K562 (cell line): ENCODE measurements around the gene ATP5F1D. TPM values are rescaled to one million over a fixed set of nuclear protein-coding genes. Genes with fewer than 3 reads are reported as not detected.

Experiments
- CCAR2 ChIP-seq: fragments of 200-400 bp; formaldehyde crosslinking; IDR thresholded peaks from 2 replicates; pipeline ENCODE4 v1.6.1; 2017; ENCODE audit warnings: mild to moderate bottlenecking, low read depth, low read length
- CHD2 ChIP-seq: IDR thresholded peaks from 2 replicates; pipeline ENCODE4 v1.6.1; 2011; ENCODE audit warnings: low read depth, low read length
- GTF2E2 ChIP-seq: fragments of 200-800 bp; sonication (Bioruptor generic); IDR thresholded peaks from 2 replicates; pipeline ENCODE4 v1.6.1; 2016; ENCODE audit warnings: missing genetic modification characterization, missing compliant biosample characterization
- KAT7 ChIP-seq: sonication (generic); formaldehyde crosslinking; IDR thresholded peaks from 2 replicates; pipeline ENCODE4 v1.8.0; 2022; ENCODE audit warnings: missing genetic modification reagents, mild to moderate bottlenecking, borderline replicate concordance
- NR4A1 ChIP-seq, 2 experiments: fragments of 250-450 bp in 1 of 2; fragments of 450-650 bp in 1 of 2; sonication (Bioruptor Pico) in 1 of 2; IDR thresholded peaks; 2 replicates each; pipeline versions ENCODE4 v1.4.0 to v1.6.1; 2016 to 2020; ENCODE audit warnings: mild to moderate bottlenecking in 2 of 2, missing compliant biosample characterization in 1 of 2, missing genetic modification characterization in 1 of 2, moderate library complexity in 1 of 2
- PCBP1 ChIP-seq: fragments of 200-400 bp; formaldehyde crosslinking; IDR thresholded peaks from 2 replicates; pipeline ENCODE4 v1.6.1; 2018; ENCODE audit warnings: mild to moderate bottlenecking, low read depth, low read length; ENCODE audit not compliant: poor library complexity, severe bottlenecking
- REST ChIP-seq, 2 experiments: fragments of 450-650 bp; formaldehyde crosslinking in 1 of 2; IDR thresholded peaks; 2 replicates each; pipeline versions ENCODE4 v1.4.0 to v1.6.1; 2014 to 2020; ENCODE audit warnings: mild to moderate bottlenecking in 2 of 2, borderline replicate concordance in 1 of 2, low read depth in 1 of 2
- SNRNP70 ChIP-seq: fragments of 200-400 bp; formaldehyde crosslinking; optimal IDR thresholded peaks from 2 replicates; pipeline ENCODE3; 2017; ENCODE audit warnings: low read depth, low read length
- TAF1 ChIP-seq: IDR thresholded peaks from 2 replicates; pipeline ENCODE4 v1.6.1; 2011; ENCODE audit warnings: mild to moderate bottlenecking, low read length, moderate library complexity; ENCODE audit not compliant: insufficient read depth, control insufficient read depth, severe bottlenecking; ENCODE audit errors: extremely low read depth
- TGIF2 ChIP-seq: sonication (generic); formaldehyde crosslinking; IDR thresholded peaks from 2 replicates; pipeline ENCODE4 v1.8.1; 2022; ENCODE audit warnings: mild to moderate bottlenecking, missing genetic modification reagents, moderate library complexity
- ZNF23 ChIP-seq: fragments of 250-450 bp; sonication (Bioruptor Pico); IDR thresholded peaks from 2 replicates; pipeline ENCODE4 v1.4.0; 2020; ENCODE audit warnings: mild to moderate bottlenecking
- ZNF384 ChIP-seq: IDR thresholded peaks from 2 replicates; pipeline ENCODE4 v1.6.1; 2012; ENCODE audit warnings: low read depth, low read length, improper control_type of control experiment
- ZNF395 ChIP-seq: fragments of 200-800 bp; sonication (Bioruptor generic); IDR thresholded peaks from 2 replicates; pipeline ENCODE4 v1.6.1; 2017; ENCODE audit warnings: missing genetic modification characterization, missing compliant biosample characterization
- ZNF740 ChIP-seq, 3 experiments: fragments of 200-800 bp in 1 of 3; sonication (Bioruptor generic) in 1 of 3; sonication (generic) in 1 of 3; formaldehyde crosslinking in 1 of 3; IDR thresholded peaks; 2 replicates each; pipeline versions ENCODE4 v1.6.1 to v1.8.0; 2016 to 2022; ENCODE audit warnings: mild to moderate bottlenecking in 2 of 3, missing compliant biosample characterization in 2 of 3, missing genetic modification characterization in 2 of 3, missing genetic modification reagents in 1 of 3
- ZNF780A ChIP-seq: fragments of 250-450 bp; sonication (Bioruptor Pico); IDR thresholded peaks from 2 replicates; pipeline ENCODE4 v1.5.0; 2021; ENCODE audit warnings: mild to moderate bottlenecking
- polyA plus RNA-seq, 8 experiments: library from polyadenylated mRNA; depleted of rRNA in 4 of 8; stranded (reverse) in 5 of 8; unstranded in 3 of 8; fragments of >200 nt; fragmentation: Nextera tagmentation in 2 of 8; fragmentation: Illumina TruSeq in 1 of 8; extraction: Ambion mirVana in 2 of 8; extraction: Trizol in 1 of 8; gene quantifications; 2 replicates each; pipeline versions ENCODE4 v1.2.1 to v1.2.3, GENCODE V29; 2011 to 2014; ENCODE audit warnings: inconsistent platforms in 1 of 8, missing spikeins in 1 of 8
- total RNA-seq, 7 experiments: library from RNA; depleted of rRNA in 6 of 7; stranded (reverse); fragments of >200 nt in 6 of 7; fragmentation: Illumina TruSeq in 2 of 7; extraction: Trizol in 2 of 7; gene quantifications; 2 replicates each; pipeline versions ENCODE4 v1.2.1 to v1.2.3, GENCODE V29; 2011 to 2021; ENCODE audit warnings: low replicate concordance in 1 of 7

The ATP5F1D gene
- total and polyA plus RNA-seq, 9 of the 15 experiments (the other 6 are each of a cell fraction or from before 2014, with no cell fraction given) = 3.9 to 409 (median 36.8) TPM

- TF ChIP-seq TAF1 (peak; percentile 3), GTF2E2 (tag) (no peak), ZNF395 (CRISPR knock-in tag) (no peak), CCAR2 (no peak), TGIF2 (CRISPR knock-in tag) (0 out of 2 replicates have a peak, but pooled peaks have one; percentile 63), KAT7 (peak; percentile 37; the same call in 1 of the 2 replicates), ZNF740 (CRISPR knock-in tag; IDR thresholded peaks at IDR 0.05) (peak; percentile 96), ZNF740 (tag; IDR thresholded peaks at IDR 0.05) (peak in 1 of 2 experiments; percentile 60; a peak in 2 of 4 replicates), REST (IDR thresholded peaks at IDR 0.05; ENCODE audit: borderline replicate concordance) (no peak), REST (CRISPR knock-in tag; IDR thresholded peaks at IDR 0.05; ENCODE audit: low read depth) (no peak), NR4A1 (CRISPR knock-in tag; IDR thresholded peaks at IDR 0.05) (no peak), NR4A1 (tag; IDR thresholded peaks at IDR 0.05) (no peak), ZNF384 (no peak), ZNF780A (no peak), ZNF23 (no peak), CHD2 (peak; percentile 34; the same call in 1 of the 2 replicates), PCBP1 (no peak), SNRNP70 (no peak)
Observed at GRCh38 chr19:1270213-1270853, 28.8 kb downstream of the ATP5F1D start (continued).
